ENCODE measurements around the gene TBC1D1. TPM values are rescaled to one million over a fixed set of nuclear protein-coding genes. Genes with fewer than 3 reads are reported as not detected.
"Not testable (repeated sequence)": the region's sequence is repeated elsewhere in the genome, so short reads cannot be mapped to it uniquely, and the experiment has no call there.

Gene TBC1D1
- total RNA-seq, 1 donor from 2014 or later: 96.0 TPM

DNA sequence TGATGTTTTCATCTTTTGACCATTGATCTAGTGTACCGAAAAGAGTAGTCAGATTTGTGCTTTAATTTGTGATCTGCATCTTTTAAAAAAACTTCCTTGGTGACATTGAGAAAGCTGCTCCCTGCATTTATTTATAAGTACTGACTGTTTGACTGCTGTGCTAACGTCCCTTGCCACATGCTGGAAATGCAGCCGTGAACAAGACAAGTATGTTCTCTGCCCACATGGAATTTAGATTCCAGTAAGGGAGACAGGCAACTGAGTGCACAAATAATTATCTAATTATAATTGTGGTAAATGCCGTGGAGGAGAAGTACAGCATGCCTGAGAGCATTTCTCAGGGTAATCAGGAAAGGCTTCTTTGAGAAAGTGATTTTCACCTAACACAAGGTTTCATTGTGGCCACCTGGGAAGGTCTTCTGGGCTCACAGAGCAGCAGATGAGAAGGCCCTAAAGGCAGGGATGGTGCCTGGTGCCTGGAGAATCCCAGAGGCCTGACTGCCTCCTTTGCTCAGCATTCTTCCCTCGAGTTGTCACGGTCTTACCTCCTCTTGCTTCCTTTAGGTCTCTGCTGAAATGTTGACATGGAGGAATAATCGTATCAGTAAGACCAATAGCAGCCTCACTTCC, 125.1 kb downstream of the TBC1D1 start:
- Histone ChIP-seq H3K4me1 (no peaks in the 10 kb centered on the region), H3K27ac (no peak overlapping the region), H3K4me3 (no peak overlapping the region), H3K36me3 (peaks cover 0 to 5% of the 10 kb centered on the region in 2 donors), H3K9me3 (no peaks in the 10 kb centered on the region), H3K27me3 (no peaks in the 10 kb centered on the region)
- DNase-seq (ENCODE audit: extremely low spot score in 2 of 2): no peak
- intact Hi-C loops (cut with DNase I): no loop called here
- TF ChIP-seq, protein P1, sequence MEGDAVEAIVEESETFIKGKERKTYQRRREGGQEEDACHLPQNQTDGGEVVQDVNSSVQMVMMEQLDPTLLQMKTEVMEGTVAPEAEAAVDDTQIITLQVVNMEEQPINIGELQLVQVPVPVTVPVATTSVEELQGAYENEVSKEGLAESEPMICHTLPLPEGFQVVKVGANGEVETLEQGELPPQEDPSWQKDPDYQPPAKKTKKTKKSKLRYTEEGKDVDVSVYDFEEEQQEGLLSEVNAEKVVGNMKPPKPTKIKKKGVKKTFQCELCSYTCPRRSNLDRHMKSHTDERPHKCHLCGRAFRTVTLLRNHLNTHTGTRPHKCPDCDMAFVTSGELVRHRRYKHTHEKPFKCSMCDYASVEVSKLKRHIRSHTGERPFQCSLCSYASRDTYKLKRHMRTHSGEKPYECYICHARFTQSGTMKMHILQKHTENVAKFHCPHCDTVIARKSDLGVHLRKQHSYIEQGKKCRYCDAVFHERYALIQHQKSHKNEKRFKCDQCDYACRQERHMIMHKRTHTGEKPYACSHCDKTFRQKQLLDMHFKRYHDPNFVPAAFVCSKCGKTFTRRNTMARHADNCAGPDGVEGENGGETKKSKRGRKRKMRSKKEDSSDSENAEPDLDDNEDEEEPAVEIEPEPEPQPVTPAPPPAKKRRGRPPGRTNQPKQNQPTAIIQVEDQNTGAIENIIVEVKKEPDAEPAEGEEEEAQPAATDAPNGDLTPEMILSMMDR (IDR thresholded peaks at IDR 0.05): no peak
- TF ChIP-seq POLR2A (IDR thresholded peaks at IDR 0.05) (no peak), POLR2AphosphoS5 (IDR thresholded peaks at IDR 0.05; ENCODE audit: insufficient read depth in 1 of 2, low read depth in 1 of 2) (no peak)

DNA sequence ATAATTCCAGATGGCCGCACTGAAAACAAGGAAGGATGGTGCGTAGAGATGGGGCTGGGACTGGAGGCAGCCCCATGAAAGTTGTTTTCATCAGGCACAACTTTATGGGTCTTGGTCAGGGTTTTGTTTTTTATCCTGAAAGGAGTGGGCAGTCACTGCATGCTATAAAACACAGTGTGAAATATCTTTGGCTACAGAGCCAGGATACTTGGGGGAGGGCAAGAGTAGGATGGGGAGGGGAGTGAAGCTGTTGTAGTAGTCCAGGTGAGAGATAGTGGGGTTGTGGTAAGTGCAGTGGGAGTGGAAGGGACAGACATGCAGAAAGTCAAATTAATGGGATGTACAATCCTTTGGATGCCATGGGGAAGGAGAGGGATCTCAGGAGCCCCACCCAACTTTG, 125.8 kb downstream of the TBC1D1 start:
- Histone ChIP-seq H3K36me3 (peaks cover 0 to 12% of the 10 kb centered on the region in 2 donors), H3K27me3 (no peaks in the 10 kb centered on the region), H3K27ac (no peak overlapping the region), H3K4me3 (no peak overlapping the region), H3K4me1 (no peaks in the 10 kb centered on the region), H3K9me3 (no peaks in the 10 kb centered on the region)
- no peak for DNase-seq (ENCODE audit: extremely low spot score in 2 of 2)
- no peak for TF ChIP-seq POLR2A (IDR thresholded peaks at IDR 0.05)
- TF ChIP-seq, protein P1 (IDR thresholded peaks at IDR 0.05): no peak
- TF ChIP-seq POLR2AphosphoS5 (IDR thresholded peaks at IDR 0.05; ENCODE audit: insufficient read depth in 1 of 2, low read depth in 1 of 2): no peak
- intact Hi-C loops (cut with DNase I): no loop called here

DNA sequence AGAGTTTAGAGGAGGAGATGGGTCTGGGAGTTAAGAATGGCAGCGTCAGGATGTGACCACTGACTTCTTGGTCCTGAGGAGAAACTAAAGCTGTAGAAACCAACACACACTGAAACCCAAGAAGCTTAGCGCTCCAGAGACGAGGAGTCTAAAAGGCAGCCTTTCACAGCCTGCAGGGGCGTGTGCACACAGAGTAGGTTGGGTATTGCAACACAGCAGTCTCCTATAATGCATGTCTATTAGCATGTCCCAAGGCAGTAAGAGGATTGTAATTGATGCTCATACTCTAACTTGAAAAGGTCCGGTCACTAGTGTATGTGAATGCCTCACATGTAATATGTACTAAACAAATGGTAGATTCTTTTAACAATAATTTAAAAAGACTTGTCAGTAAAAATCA, 126.7 kb downstream of the TBC1D1 start:
- Histone ChIP-seq H3K36me3 (peaks cover 0 to 14% of the 10 kb centered on the region in 2 donors), H3K27ac (no peak overlapping the region), H3K27me3 (no peaks in the 10 kb centered on the region), H3K4me1 (no peaks in the 10 kb centered on the region), H3K4me3 (no peak overlapping the region), H3K9me3 (no peaks in the 10 kb centered on the region)
- intact Hi-C loops (cut with DNase I): no loop called here
- DNase-seq (ENCODE audit: extremely low spot score in 2 of 2): no peak
- TF ChIP-seq POLR2A (IDR thresholded peaks at IDR 0.05): no peak
- TF ChIP-seq, protein P1 (IDR thresholded peaks at IDR 0.05): no peak
- no peak for TF ChIP-seq POLR2AphosphoS5 (IDR thresholded peaks at IDR 0.05; ENCODE audit: insufficient read depth in 1 of 2, low read depth in 1 of 2)

DNA sequence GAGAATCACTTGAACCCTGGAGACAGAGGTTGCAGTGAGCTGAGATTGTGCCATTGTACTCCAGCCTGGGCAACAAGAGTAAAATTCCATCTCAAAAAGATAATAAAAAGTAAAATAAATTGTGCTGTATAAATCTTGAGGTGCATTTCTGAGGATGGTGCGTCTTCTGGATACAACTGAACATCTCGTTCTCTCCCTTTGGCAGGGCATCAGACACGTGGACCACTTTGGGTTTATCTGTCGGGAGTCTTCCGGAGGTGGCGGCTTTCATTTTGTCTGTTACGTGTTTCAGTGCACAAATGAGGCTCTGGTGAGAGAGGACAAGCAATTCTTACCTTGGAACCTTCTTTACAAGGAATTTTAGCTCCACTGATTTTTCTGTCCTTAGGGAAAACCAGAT, 129.5 kb downstream of the TBC1D1 start:
- Histone ChIP-seq H3K36me3 (peaks cover 0 to 14% of the 10 kb centered on the region in 2 donors), H3K27me3 (no peaks in the 10 kb centered on the region), H3K27ac (no peak overlapping the region), H3K9me3 (no peaks in the 10 kb centered on the region), H3K4me3 (no peak overlapping the region), H3K4me1 (no peaks in the 10 kb centered on the region)
- DNase-seq (ENCODE audit: extremely low spot score in 2 of 2): no peak
- intact Hi-C loops (cut with DNase I): no loop called here
- TF ChIP-seq, protein P1 (IDR thresholded peaks at IDR 0.05): no peak
- TF ChIP-seq POLR2AphosphoS5 (IDR thresholded peaks at IDR 0.05; ENCODE audit: insufficient read depth in 1 of 2, low read depth in 1 of 2): no peak
- no peak for TF ChIP-seq POLR2A (IDR thresholded peaks at IDR 0.05)

DNA sequence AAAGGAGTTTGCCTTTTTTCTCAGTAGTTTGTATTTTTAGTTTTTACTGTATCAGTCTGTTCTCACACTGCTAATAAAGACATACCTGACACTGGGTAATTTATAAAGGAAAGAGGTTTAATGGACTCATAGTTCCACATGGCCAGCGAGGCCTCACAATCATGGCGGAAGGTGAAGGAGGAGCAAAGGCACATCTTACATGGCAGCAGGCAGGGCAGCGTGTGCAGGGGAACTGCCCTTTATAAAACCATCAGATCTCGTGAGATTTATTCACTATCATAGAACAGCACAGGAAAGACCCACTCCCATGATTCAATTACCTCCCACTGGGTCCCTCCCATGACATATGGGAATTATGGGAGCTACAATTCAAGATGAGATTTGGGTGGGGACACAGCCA, 130.1 kb downstream of the TBC1D1 start:
- peaks cover 0 to 14% of the 10 kb centered on the region in 2 donors for H3K36me3 ChIP-seq
- intact Hi-C loops (cut with DNase I); H3K27ac ChIP-seq: not testable (repeated sequence)

More for the DNA sequence above, 130.1 kb downstream of the TBC1D1 start:
- not testable (repeated sequence) for DNase-seq (ENCODE audit: extremely low spot score in 2 of 2); H3K4me1 ChIP-seq; H3K4me3 ChIP-seq; H3K27me3 ChIP-seq; H3K9me3 ChIP-seq

Measured in vagina (tissue), 2 donors.